IPS-20b (cell line): Measurements from ENCODE around the gene EIF3B.
"Not testable (repeated sequence)": the region's sequence is repeated elsewhere in the genome, so short reads cannot be mapped to it uniquely, and the experiment has no call there.

Experiments
- H3K27ac ChIP-seq: one replicate; pipeline ENCODE4 v1.5.1; 2013; ENCODE audit warnings: low read length
- H3K27me3 ChIP-seq: 2 replicates; pipeline ENCODE4 v1.6.1; 2013; ENCODE audit warnings: mild to moderate bottlenecking, low read length, inconsistent platforms; ENCODE audit not compliant: insufficient read depth
- H3K36me3 ChIP-seq: 2 replicates; pipeline ENCODE4 v1.6.1; 2013; ENCODE audit warnings: low read depth, mild to moderate bottlenecking, inconsistent platforms, low read length, moderate library complexity; ENCODE audit not compliant: insufficient read depth
- H3K4me1 ChIP-seq: 2 replicates; pipeline ENCODE4 v1.6.1; 2013; ENCODE audit warnings: mild to moderate bottlenecking, control low read depth, inconsistent platforms, low read length, moderate library complexity; ENCODE audit not compliant: insufficient read depth
- H3K4me3 ChIP-seq: 2 replicates; pipeline ENCODE4 v1.5.1; 2013; ENCODE audit warnings: mild to moderate bottlenecking, low read length, inconsistent platforms
- H3K9ac ChIP-seq: 2 replicates; pipeline ENCODE4 v1.6.1; 2013; ENCODE audit warnings: low read depth, mild to moderate bottlenecking, inconsistent platforms, low read length, moderate library complexity
- H3K9me3 ChIP-seq: 2 replicates; pipeline ENCODE4 v1.6.1; 2013; ENCODE audit warnings: mild to moderate bottlenecking, low read depth, low read length, inconsistent platforms; ENCODE audit not compliant: insufficient read depth

EIF3B gene

GRCh38 chr7:2371329-2371728 lies 16.7 kb downstream of the EIF3B start:
- no peaks in the 10 kb centered on the region for H3K27me3 ChIP-seq
- H3K4me3 ChIP-seq: no peak overlapping the region
- no peaks in the 10 kb centered on the region for H3K4me1 ChIP-seq
- H3K9ac ChIP-seq: no peak overlapping the region
- no peak overlapping the region for H3K27ac ChIP-seq
- peaks cover 100% of the 10 kb centered on the region for H3K36me3 ChIP-seq
- H3K9me3 ChIP-seq: no peaks in the 10 kb centered on the region

- H3K4me1 ChIP-seq: no peaks in the 10 kb centered on the region
- H3K9ac ChIP-seq: no peak overlapping the region
- H3K27me3 ChIP-seq: no peaks in the 10 kb centered on the region
- H3K9me3 ChIP-seq: no peaks in the 10 kb centered on the region
- no peak overlapping the region for H3K4me3 ChIP-seq
- no peak overlapping the region for H3K27ac ChIP-seq
- peaks cover 97% of the 10 kb centered on the region for H3K36me3 ChIP-seq
Measured at GRCh38 chr7:2372724-2373123, 18.1 kb downstream of the EIF3B start.

- Histone ChIP-seq H3K4me1 (no peaks in the 10 kb centered on the region), H3K9me3 (no peaks in the 10 kb centered on the region), H3K27ac (no peak overlapping the region), H3K9ac (no peak overlapping the region), H3K36me3 (peaks cover 96% of the 10 kb centered on the region), H3K27me3 (no peaks in the 10 kb centered on the region), H3K4me3 (no peak overlapping the region)
Measured at GRCh38 chr7:2373124-2373556, 18.5 kb downstream of the EIF3B start.

GRCh38 chr7:2373646-2374045 lies 19.0 kb downstream of the EIF3B start:
- H3K4me1 ChIP-seq: no peaks in the 10 kb centered on the region
- no peak overlapping the region for H3K27ac ChIP-seq
- H3K27me3 ChIP-seq: no peaks in the 10 kb centered on the region
- H3K4me3 ChIP-seq: no peak overlapping the region
- H3K9me3 ChIP-seq: no peaks in the 10 kb centered on the region
- H3K9ac ChIP-seq: no peak overlapping the region
- peaks cover 96% of the 10 kb centered on the region for H3K36me3 ChIP-seq

GRCh38 chr7:2374401-2374800 lies 19.8 kb downstream of the EIF3B start:
- no peaks in the 10 kb centered on the region for H3K4me1 ChIP-seq
- no peaks in the 10 kb centered on the region for H3K9me3 ChIP-seq
- peaks cover 96% of the 10 kb centered on the region for H3K36me3 ChIP-seq

GRCh38 chr7:2374830-2375728 lies 20.5 kb downstream of the EIF3B start:
- H3K36me3 ChIP-seq: peaks cover 96% of the 10 kb centered on the region
- H3K9me3 ChIP-seq: no peaks in the 10 kb centered on the region
- H3K4me1 ChIP-seq: no peaks in the 10 kb centered on the region
- no peaks in the 10 kb centered on the region for H3K27me3 ChIP-seq
- no peak overlapping the region for H3K4me3 ChIP-seq
- no peak overlapping the region for H3K9ac ChIP-seq
- no peak overlapping the region for H3K27ac ChIP-seq

More at GRCh38 chr7:2374401-2374800, 19.8 kb downstream of the EIF3B start:
- H3K27me3 ChIP-seq: no peaks in the 10 kb centered on the region
- no peak overlapping the region for H3K4me3 ChIP-seq
- no peak overlapping the region for H3K27ac ChIP-seq
- no peak overlapping the region for H3K9ac ChIP-seq

- Histone ChIP-seq H3K27ac (no peak overlapping the region), H3K4me3 (no peak overlapping the region), H3K9me3 (no peaks in the 10 kb centered on the region), H3K27me3 (no peaks in the 10 kb centered on the region), H3K4me1 (no peaks in the 10 kb centered on the region), H3K9ac (no peak overlapping the region), H3K36me3 (peaks cover 96% of the 10 kb centered on the region)
Measured at GRCh38 chr7:2376351-2377154, 21.9 kb downstream of the EIF3B start.

GRCh38 chr7:2377492-2377891 lies 22.9 kb downstream of the EIF3B start:
- not testable (repeated sequence) for H3K9ac ChIP-seq, H3K4me1 ChIP-seq, H3K27me3 ChIP-seq, H3K9me3 ChIP-seq, H3K27ac ChIP-seq, H3K4me3 ChIP-seq
- peaks cover 93% of the 10 kb centered on the region for H3K36me3 ChIP-seq

- H3K36me3 ChIP-seq: peaks cover 86% of the 10 kb centered on the region
- not testable (repeated sequence) for H3K9me3 ChIP-seq, H3K27ac ChIP-seq, H3K9ac ChIP-seq, H3K27me3 ChIP-seq, H3K4me1 ChIP-seq, H3K4me3 ChIP-seq
Measured at GRCh38 chr7:2378125-2378524, 23.5 kb downstream of the EIF3B start.

GRCh38 chr7:2379161-2379560 lies 24.5 kb downstream of the EIF3B start:
- peaks cover 76% of the 10 kb centered on the region for H3K36me3 ChIP-seq
- no peaks in the 10 kb centered on the region for H3K27me3 ChIP-seq
- H3K27ac ChIP-seq: no peak overlapping the region
- no peak overlapping the region for H3K4me3 ChIP-seq
- no peaks in the 10 kb centered on the region for H3K4me1 ChIP-seq
- no peak overlapping the region for H3K9ac ChIP-seq
- H3K9me3 ChIP-seq: no peaks in the 10 kb centered on the region

- no peak overlapping the region for H3K9ac ChIP-seq
- no peaks in the 10 kb centered on the region for H3K9me3 ChIP-seq
- H3K27me3 ChIP-seq: no peaks in the 10 kb centered on the region
- peaks cover 68% of the 10 kb centered on the region for H3K36me3 ChIP-seq
- no peak overlapping the region for H3K27ac ChIP-seq
- H3K4me1 ChIP-seq: no peaks in the 10 kb centered on the region
- no peak overlapping the region for H3K4me3 ChIP-seq
Measured at GRCh38 chr7:2379821-2380450, 25.3 kb downstream of the EIF3B start.
